NCI-H2107 treated with DMSO at 0.1 percent for 48 hours (cell line): Measurements from ENCODE around the gene UNC93A.
"Not testable (repeated sequence)": the region's sequence is repeated elsewhere in the genome, so short reads cannot be mapped to it uniquely, and the experiment has no call there.

Source experiments
- DNase-seq: peaks from one replicate; lab custom pipeline; 2025; ENCODE audit not compliant: unreplicated experiment; lab: John Stamatoyannopoulos, UW

The UNC93A gene

DNA sequence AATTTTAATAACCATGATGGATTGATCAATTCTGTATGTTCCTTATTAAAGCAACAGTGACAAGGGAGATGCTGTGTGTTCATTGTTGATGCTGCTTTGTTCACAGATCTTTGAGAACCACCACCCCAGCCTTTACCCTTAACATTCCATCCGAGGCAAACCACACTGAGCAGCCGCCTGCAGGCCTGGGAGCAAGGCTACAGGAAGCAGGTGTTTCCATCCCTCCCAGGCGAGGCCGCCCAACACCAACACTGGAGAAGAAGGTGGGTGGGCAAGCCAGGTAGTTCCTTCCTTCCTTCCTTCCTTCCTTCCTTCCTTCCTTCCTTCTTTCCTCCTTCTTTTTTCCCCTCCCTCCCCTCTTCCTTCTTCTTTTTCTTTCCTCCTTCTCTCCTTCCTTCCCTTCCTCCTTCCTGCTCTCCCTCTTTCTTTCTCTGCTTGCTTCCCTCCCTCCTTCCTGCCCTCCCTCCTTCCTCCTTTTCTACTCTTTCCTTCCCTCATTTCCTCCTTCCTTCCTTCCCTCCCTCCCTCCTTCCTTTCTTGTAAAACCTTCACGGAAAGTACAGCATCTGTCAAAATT lies 47.5 kb downstream of the UNC93A start:
- DNase-seq: no peak

DNA sequence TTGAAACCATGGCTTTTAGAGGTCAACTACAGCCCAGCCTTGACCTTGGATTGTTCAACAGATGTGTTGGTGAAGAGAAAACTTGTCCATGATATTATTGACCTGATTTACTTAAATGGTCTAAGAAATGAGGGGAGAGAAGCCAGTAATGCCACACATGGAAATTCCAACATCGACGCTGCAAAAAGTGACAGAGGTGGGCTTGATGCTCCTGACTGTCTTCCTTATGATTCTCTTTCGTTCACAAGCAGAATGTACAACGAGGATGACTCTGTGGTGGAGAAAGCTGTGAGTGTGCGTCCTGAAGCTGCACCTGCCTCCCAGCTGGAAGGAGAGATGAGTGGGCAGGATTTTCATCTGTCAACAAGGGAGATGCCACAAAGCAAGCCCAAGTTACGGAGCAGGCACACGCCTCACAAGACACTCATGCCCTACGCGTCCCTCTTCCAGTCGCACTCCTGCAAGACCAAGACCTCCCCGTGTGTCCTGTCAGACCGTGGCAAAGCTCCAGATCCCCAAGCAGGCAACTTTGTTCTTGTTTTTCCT lies 50.0 kb downstream of the UNC93A start:
- DNase-seq: peak; percentile 16

DNA sequence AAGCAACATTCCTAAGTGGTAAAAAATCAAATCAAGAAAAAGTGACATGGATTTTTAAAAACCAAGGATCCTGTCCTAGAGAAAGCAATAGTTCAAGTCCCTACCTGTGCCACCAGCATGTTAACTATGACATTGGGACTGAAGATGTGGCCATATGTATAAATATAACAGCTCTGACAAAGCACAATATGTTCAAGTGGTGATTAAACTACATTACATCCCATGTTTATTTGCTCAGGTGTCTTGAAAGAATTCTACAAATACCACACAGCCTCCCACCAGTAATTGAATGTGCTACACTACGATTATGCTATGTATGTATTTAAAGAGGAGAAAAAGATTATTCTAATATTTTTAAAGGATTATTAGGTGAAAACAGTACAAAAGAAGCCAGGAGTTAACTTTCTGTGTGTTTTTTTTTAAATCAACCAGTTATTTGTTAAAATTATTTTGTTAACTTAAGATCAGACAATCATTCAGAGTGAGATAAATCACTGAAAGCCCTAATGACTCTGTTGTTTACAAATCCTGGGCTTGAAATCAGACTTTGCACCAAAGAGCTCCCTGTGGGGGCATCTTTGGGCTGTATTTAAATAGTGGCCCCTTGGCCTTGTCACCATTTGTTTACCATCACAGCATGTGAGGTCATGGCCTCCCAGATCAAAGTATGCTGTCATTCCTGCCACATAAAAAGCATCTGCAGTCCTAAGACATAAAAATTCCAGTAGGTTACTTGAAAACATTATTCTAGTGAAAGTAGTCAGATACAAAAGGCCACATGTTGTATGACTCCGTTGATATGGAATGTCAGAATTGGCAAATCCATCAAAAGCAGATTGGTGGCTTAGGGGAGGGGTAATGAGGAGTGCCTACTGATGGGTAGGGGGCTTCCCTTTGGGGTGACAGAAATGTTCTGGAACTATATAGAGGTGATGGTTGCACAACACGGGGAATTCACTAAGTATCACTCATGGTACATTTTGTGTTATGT lies 50.8 kb downstream of the UNC93A start:
- DNase-seq: peak; percentile 60

DNA sequence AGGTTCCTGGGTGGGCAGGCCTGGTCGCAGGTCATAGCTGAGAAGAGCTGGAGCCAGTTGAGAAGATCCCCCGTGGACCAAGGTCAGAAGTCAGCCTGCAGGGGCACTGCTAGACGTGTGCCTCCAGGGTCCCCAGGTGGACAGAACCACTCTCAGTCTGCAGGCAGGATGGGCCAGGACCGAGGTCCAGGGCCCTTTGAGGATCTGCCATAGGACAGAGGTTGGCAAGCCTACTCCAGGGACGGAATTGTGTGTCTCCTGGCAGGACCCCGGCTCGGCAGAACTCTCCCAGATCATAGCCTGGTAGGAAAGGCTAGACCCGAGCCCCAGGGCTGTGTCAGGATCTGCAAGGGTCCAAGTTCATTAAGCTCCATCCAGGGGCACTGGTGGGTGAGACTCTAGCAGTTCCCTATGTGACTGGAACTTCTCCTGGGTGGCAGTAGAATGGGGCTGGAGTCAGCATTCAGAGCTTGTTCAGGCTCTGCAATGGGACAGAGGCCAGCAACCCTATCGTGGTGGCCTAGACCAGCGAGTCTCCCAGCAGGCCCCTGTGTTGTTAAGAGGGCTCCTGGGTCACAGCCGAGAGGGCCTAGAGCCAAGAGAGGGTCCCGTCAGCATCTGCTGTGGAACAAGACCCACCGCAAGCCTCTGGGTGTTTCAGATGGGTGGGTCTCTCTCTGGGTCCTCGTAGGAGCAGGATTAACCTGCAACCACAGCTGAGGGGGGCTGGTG lies 51.9 kb downstream of the UNC93A start:
- no peak for DNase-seq

DNA sequence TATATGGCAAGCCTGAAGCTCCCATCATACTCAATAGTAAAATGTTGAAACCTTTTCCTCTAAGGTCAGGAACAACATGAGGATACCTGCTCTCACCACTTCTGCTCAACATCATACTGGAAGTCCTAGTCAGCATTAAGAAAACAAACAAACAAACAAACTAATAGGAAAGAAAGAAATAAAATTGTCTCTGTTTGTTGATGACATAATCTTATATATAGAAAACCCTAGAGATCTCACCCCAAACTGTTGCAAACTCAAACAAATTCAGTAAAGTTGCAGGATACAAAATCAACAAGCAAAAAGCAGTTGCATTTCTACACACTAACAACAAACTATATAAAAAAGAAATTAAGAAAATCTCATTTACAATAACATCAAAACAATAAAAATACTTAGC lies 54.2 kb downstream of the UNC93A start:
- DNase-seq: no peak

DNA sequence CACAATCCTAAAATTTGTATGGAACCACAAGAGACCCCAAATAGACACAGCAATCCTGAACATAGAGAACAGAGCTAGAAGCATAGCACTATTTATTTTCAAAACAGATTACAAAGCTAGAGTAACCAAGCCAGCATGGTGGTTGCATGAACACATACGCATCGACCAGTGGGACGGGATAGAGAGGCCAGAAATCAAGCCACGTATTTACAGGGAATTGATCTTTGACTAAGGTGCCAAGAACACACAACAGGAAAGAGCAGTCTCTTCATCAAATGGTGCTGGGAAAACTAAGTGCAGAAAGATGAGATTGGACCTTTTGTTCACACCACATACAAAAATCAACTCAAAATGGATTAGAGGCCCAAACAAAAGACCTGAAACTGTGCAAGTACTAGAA lies 54.8 kb downstream of the UNC93A start:
- DNase-seq: no peak

DNA sequence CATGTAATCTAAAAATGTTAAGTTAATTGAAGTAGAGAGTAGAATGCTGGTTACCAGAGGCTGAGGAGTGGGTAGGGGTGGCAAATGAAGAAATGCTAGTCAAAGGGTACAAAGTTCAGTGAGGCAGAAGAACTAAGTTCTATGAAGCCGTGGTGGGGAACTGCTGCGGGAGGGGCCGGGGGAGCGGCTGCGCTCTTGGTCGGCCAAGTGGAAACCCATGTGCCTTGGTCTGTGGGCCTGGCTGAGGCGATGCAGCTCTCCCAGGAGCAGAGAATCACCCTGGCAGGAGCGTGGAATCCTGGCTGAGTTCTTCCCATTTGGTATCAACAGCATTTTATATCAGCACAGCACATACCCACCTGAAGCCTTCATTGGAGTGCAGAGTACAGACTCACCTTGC lies 56.1 kb downstream of the UNC93A start:
- DNase-seq: no peak

DNA sequence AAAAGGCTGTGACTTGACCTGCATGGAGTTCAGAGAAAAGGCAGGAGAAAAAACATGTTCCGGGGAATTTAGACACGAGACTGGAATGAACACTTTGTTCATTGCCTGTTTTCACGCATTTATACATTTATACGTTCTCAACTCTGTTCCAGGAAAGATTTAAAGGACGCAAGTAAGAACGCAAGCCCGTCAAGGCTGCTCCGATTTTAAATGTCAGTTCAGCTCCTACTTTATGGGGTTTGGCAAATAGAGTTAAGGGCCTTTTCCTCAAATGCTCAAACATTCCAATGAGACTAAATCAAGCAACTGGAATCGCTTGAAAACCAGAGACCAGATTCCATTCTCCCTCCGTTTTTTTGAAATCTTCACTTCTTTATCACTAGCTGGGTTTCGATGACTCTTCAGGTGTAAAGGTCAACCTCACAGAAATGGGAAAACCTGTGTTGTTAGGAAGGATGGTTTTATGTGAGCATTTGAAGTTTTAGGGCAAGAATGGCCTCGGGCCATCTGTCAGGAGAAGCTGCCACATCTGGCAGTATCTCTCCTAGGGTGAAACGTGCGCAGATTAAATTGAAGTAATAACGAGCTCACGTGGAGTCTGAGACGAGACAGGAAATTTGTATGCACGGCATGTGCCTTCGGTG lies 58.6 kb downstream of the UNC93A start:
- no peak for DNase-seq

DNA sequence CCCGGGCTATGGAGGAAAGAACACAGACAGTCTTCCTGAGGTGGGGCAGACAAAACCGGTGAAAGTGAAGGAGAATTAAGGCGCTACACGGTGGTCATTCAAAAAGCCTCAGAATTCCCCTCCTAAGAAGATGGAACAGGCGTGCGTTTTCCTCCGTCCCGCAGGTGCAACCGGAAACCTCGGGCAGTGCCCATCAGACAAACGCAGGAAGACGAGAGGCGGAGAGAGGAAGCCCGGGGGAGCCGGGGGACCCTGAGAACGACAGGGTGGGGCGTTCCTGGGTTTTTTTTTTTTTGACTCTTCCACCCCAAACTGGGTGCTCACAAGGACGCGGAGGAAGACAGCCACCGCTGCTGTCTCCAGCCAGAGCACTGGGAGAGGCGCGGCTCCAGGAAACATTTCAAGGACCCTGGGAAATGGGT lies 59.2 kb downstream of the UNC93A start:
- no peak for DNase-seq

DNA sequence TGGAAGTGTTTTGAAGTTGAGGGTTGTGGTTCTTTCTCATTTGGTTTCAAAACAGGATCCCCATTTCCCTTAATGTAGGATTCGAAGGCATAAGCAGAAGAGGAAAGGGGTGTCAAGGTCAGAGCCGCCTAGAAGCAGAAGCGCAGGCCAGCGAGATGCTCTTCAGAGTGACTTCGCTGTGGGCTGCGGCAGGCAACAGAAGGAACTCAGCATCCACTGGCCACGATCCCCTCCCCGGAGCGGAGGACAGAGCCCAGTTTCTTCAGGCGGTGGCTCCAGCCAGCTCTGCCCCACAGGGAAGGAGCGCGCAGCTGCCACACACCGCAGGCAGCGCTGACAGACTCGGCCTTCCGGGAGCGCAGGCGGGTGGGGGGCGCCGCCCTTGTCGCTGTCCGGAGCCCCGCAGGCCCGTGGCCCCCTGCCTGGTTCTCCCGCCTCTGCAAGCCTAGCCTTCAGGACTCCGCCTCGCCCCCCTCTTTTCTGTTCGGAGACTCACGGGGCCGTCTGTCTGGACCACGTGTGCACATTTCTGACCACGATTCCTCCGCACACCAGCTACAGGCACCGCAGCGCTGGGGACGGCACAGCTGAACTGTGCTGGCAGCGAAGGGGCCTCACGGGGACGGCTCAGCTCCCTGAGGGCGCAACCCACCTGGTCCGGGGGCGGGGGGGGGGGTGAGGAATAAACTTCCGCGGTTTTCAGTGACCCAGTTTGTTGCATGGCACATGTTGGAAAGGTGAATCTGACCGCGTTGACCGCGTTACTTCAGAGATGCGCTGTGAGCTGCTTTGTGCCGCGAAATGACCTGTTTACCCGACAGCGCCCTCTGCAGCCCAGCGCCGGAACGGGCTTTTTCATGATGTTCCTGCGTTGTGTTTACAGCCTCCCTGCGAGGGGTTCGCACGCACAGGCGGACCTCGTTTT lies 59.9 kb downstream of the UNC93A start:
- peak; percentile 65 for DNase-seq

DNA sequence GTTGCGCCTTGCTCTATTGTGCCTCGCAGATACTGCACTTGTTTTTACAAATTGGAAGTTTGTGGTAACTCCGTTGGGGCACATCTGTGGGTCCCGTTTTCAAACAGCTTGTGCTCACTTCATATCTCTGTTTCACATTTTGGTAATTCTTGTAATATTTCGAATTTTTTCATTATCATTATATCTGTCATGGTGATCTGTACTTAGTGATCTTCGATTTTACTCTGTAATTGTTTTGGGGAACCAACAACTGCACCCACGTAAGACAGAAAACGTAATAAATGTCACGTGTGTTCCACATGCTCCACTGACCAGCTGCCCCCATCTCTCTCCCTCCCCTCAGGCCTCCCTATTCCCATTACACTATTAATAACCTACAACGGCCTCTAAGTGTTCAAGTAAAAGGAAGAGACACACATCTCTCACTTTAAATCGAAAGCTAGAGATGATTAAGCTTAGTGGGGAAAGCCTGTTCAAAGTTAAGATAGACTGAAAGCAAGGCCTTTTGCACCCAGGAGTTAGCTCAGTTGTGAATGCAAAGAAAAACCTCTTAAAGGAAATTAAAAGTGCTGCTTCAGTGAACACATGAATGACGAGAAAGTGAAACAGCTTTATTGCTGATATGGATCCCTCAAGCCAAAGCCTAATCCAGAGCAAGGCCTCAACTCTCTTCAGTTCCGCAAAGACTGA lies 60.7 kb downstream of the UNC93A start:
- DNase-seq: no peak

DNA sequence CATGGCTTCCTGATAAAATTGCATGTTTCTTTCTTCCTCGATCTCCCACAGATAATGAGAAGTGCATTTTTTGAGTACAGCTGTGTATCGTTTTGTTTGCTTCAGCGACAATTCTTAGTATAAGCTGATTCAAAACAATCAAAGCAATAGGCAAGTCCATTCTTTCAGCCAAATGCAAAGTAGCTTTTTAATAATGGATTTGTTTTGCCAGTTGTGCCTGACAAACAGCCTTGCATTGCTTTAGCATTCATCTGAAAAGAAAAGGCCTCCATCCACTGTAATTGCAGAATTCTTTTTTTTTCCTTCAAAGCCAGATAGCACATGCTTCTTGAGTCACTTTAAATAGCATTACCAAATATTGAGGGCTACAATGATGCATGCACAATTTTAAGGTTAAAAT lies 65.8 kb downstream of the UNC93A start:
- DNase-seq: no peak

DNA sequence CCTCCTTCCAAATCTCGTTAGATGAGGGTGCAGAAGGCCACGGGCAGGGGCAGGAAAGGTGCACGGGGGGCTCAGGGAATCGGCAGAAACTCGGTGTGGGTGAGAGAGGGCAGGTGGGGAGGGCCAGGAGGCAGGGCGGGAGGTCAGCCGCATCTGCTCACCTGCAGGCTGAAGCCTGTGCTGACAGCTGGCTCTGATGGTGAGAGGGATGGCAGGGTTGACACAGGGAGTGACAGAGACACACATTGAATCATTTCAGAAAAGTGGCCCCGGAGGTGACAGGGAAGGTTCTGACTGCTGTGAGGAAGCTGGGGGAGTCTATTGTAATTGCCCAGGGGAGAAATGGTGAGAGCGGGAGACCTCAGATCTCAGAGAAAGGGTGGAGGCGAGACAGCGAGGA lies 67.3 kb downstream of the UNC93A start:
- not testable (repeated sequence) for DNase-seq

DNA sequence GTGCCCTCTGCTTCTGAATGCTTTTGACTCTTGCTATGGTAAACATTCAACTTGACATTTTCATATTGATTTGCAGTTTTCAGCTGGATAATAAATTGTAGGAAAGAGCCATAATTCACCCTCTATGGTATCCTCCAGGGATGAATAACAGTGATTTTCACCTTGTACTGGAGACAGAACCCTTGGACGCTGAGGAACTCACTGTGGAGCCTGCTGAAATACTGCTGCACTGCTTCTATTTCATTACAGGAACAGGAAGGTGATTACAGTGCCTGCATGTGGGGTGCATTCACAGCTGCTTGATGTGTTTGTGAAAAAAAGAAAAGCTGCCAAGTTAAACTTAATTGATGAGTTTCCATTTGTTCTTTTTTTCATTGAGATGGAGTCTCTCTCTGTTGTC lies 70.1 kb downstream of the UNC93A start:
- DNase-seq: not testable (repeated sequence)
